HG02759 (cell line): ENCODE data around the gene SLC43A1.

Experiments used
- ATAC-seq: cut with Tn5 transposase; IDR thresholded peaks from one replicate; pipeline ENCODE4 v1.9.1; 2021; ENCODE audit warnings: mild to moderate bottlenecking, moderate library complexity; ENCODE audit not compliant: unreplicated experiment

The SLC43A1 gene

GRCh38 chr11:57529012-57529411, 13.5 kb upstream of the SLC43A1 start:
- no peak for ATAC-seq

GRCh38 chr11:57527056-57527631, 11.6 kb upstream of the SLC43A1 start:
- ATAC-seq, result no peak

- ATAC-seq, result no peak
Observed at GRCh38 chr11:57523419-57523818, 7.9 kb upstream of the SLC43A1 start.

DNA sequence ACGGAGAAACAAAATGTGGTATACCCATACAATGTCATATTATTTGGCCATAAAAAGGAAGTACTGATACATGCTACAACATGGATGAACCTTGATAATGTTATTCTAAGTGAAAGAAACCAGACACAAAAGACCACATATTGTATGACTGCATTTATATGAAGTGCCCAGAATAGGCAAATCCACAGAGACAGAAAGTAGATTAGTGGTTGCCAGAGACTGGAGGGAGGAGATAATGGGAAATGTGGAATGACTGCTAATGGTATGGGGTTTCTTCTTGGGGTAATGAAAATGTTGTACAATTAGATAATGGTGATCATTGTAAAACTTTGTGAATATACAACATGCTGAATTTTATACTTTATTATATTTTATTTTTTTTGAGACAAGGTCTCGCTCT, 5.6 kb upstream of the SLC43A1 start:
- no peak for ATAC-seq

DNA sequence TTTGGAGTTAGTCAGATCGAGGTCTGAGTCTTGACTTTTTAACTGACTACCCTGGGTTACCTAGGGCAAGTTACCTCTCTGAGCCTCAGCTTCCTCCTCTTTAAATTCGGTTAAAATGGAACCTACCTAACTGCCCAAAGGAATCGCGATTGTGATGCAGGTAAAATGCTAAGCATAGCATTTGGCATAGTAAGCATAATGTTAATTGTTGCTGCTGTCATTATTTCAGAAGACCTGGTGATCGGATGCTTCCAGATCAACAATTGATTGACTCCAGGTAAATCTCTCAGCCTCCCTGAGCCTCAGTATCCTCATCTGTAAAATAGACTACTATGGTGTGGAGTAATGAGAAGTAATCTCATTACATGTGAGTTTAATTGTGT, 550 bp upstream of the SLC43A1 start:
- ATAC-seq, result no peak

DNA sequence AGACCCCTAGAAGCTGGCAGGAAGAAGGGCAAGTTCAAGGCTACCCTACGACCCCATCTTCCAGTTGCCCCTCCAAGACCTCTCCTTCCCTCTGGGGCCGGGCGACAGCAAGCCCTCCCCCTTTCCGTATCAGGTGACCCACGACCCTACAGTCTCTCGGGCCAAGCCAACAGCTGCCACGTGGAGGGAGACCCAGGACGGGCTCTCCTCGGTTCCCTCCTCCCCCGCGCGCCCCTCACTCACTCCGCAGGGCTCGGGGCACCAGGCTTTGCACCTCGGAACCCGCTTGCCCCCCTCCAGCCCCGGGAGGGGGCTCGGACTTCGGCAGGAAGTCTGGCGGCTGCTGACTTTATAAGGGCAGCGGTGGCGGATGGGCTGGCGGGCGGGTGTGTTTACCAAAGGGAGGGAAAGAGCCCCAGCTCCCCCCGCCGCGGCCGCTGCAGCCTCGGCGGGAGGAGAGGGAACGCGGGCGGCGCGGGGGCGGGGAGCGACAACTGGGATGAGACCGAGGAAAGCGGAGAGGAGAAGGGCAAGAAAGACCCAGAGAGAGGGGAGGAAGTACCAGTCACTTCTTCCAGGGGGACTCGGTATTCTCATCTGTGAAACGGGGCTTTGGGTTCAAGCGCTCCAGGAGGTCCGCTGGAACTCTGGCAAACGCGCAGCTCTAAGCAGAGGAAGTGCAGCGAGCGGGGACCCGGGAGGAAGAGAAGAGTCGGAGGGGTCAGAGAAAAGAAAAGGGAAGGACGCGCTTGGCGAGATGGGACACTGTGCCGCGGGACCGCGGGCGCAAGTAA, 767 bp downstream of the SLC43A1 start:
- peak; percentile 53 for ATAC-seq

DNA sequence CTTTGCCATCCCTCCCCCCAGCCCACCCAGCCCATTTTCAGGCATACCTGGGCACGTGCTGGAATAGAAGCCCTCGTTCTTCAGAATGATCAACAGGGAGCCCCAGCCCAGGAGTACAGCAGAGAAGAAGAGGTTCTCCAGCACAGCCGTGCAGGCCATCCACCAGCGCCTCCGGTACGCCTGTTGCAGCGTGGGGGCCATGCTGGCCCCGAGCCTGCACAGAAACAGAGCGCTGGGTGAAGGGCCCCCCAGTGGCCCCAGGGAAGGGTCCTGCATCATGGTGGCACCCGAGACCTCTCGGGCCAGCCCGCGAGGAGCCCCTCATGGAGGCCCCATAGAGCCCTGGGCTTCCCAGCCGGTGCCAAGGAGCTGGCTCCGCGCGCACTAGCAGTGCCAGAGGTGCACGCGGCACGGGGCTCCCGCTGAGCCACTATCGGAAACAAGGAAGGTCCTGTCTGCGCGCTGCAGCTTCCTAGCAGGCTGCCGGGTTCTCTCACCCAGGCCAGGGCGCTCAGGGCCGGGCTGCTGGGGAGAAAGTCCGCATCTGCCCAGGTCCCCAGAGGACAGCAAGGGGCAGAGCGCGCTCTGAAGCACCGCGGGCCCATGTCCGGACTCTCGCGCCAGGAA, 1.5 kb downstream of the SLC43A1 start:
- ATAC-seq, result peak; percentile 44

- ATAC-seq, result no peak
Observed at GRCh38 chr11:57513452-57513795, 2.1 kb downstream of the SLC43A1 start.

DNA sequence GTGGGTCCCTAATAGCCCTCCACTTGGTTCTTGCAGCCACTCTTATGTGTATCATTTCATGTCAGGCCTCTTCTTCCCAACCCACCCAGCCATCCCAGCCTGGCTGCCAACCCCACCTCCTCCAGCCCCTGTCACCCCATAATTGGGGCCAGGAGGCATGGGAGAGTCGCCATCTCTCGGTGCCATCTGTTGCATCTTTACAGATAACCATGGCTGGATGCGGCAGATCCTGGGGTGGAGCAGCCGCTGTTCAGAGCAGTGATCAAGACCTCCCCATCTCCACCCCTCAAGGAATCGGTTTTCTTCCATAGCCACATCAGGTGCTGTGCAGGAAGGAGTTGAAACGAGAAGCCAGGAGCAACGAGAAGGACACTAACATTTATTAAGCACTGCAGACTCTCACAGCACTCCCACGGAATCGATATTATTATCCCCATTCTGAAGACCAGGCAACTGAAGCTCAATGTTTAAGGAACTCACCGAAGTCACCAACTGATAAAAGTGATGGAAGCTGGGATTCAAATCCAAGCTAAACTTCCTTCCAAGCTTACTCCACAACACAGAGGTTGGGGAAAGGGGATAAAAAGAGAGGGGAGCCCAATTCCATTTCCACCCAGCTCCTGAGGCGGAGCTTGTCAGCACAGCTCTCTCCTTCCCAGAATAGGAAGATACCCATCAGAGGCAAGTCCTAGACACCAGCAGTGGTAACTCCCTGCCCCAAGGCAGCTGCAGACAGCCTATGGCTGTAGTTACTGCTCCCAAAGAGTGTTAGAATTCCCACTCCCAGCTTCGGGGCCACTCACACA, 2.7 kb downstream of the SLC43A1 start:
- ATAC-seq, result no peak

DNA sequence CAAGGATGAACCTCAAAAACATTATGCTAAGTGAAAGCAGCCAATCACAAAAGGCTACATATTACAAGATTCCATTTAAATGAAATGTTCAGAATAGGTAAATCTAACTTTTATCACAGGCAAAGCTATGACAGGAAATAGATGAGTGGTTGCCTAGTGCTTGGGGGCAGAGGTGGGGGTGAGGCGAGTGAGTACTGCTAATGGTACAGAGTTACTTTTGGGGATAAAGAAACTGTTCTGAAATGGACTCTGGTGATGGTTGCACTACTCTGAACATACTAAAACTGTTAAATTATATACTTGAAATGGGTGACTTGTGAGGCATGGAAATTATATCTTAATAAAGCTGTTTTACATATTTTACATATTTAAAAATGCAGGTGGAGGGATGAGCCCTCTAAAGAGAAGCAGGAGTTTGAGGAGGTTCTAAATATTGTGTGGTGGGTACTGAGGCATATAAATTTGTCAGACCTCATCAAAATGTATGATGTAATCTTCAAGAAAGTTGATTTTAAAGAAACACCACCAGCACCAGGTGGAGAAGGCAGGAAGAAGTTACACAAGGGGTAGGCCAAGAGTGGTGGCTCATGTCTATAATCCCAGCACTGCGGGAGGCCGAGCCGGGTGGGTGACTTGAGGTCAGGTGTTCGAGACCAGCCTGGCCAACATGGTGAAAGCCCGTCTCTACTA, 3.6 kb downstream of the SLC43A1 start:
- no peak for ATAC-seq

GRCh38 chr11:57508341-57509170, 6.9 kb downstream of the SLC43A1 start:
- ATAC-seq, result no peak

DNA sequence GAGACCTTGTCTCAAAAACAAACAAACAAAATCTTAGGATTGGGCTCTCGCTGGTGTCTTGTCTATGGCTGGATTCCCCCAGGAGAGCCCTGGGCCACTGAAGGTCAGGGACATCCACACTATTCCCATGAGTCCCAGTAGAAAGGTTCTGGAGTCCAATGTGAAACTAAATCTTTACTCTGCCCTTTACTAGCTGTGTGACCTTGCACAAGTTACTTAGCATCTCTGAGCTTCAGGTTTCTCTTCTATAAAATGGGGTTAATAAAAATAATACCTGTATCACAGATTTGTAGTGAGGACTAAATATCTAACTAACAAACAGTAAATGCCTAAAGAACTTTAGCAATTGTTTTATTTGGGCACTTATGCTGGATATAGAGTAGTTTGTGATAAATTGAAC, 9.0 kb downstream of the SLC43A1 start:
- ATAC-seq, result no peak

- ATAC-seq, result no peak
Observed at GRCh38 chr11:57504511-57504910, 11.0 kb downstream of the SLC43A1 start.

DNA sequence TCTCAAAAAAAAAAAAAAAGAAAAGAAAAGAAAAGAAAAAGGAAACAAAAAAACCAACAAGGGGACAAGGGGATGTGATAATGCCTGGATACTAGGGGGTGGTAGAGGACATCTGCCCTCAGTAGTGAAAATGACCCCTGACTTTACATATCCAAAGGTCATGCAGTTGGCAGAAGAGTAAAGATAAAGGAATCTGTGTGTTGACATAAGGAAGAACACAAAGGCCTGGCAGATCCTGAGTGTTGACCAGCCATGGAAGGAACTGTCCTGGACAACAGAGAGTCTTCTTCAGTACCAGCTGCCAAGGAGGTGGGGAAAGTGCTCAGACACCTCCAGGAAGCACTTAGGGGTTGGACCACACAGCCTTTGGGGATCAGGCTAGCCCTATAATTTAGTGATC, 12.6 kb downstream of the SLC43A1 start:
- ATAC-seq, result no peak

- no peak for ATAC-seq
Observed at GRCh38 chr11:57502376-57502775, 13.1 kb downstream of the SLC43A1 start.

DNA sequence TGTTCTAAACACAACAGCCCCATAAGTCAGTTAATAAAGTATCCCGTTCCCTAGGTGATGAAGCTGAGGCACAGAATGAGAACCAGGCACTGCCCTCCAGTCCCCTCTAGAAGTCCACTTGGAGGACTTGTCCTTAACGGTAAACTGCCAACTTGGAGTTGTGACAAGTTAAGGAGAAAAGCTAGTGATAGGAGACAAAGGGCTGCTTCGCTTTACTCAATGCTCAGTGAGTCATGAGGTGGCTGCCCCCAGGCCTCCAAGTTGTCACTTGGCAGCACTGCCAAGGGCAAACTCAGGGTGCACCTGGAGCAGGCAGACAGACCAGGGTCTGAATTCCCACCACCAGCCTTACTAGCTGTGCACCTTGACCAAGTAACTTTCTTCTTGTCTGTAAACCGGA, 13.5 kb downstream of the SLC43A1 start:
- no peak for ATAC-seq

GRCh38 chr11:57500926-57501325, 14.6 kb downstream of the SLC43A1 start:
- ATAC-seq, result no peak

DNA sequence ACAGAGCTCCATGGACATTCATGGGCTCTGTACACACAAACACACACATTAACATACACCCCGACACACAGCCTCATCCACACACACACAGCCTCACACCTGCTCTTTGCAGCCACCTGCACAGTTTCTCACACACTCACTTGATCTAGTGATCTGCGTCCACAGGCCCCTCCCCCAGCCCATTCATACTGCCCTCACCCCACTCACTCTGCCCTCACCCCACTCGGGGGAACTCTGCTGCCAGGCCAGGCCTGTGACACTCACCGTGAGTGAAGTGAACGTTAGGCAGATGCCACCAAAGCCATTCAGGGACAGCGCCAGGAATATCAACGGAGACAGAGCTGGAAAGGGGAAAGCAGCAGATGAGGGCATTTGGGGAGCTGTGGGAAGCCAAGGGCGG, 15.0 kb downstream of the SLC43A1 start:
- no peak for ATAC-seq

- ATAC-seq, result peak; percentile 21
Observed at GRCh38 chr11:57499983-57500461, 15.5 kb downstream of the SLC43A1 start.

DNA sequence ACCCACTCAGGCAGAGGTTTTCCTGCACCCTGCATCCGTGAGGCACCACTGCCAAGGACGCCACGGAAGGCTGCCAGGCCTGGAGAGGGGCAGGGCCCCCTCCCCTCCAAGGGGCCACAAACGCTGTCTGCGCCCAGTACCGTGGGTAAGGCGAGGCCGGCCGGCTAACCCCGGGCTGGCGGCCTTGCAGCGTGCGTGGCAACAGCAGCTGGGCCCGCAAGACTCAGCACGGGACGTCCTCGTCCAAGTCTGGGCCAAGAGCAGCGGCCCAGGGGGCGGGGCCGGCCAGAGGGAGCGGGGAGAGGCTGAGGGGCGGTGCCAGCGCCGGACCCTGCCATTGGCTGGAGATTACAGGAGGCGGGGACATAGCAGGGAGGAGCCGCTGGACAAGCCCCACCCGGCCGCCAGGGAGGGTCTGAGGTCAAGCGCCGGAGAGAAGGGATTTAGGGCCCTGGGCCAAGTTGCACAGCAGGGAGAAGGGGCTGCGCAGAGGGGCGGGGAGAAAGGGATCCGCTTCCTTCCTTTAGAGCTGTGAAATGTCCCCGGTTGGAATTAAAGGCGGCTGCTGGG, 16.0 kb downstream of the SLC43A1 start:
- peak; percentile 100 for ATAC-seq
